Measurements from ENCODE around the gene CEMIP.

The CEMIP gene

GRCh38 chr15:80942266-80942665 is 163.1 kb downstream of the CEMIP start:
- no peak for TF ChIP-seq GABPA (IDR thresholded peaks at IDR 0.05; ENCODE audit: low read depth)
- TF ChIP-seq REST (IDR thresholded peaks at IDR 0.05; ENCODE audit: insufficient replicate concordance, low read depth) = no peak
- no peak for TF ChIP-seq SPI1 (IDR thresholded peaks at IDR 0.05; ENCODE audit: borderline replicate concordance, low read depth)
- TF ChIP-seq CTCF (IDR thresholded peaks at IDR 0.05; ENCODE audit: insufficient read depth, low read length) = no peak
- TF ChIP-seq POLR2AphosphoS5 (IDR thresholded peaks at IDR 0.05; ENCODE audit: low read depth) = no peak
- H3K4me3 ChIP-seq (replicated peaks; ENCODE audit: insufficient read depth, low read length) = no peak overlapping the region
- H3K27ac ChIP-seq (replicated peaks) = no peak overlapping the region
- no peaks in the 10 kb centered on the region for H3K27me3 ChIP-seq (ENCODE audit: insufficient read depth, poor library complexity, severe bottlenecking)
- DNase-seq (ENCODE audit: low read depth in 1 of 2, low spot score in 1 of 2) = no peak

GRCh38 chr15:80942746-80943565 is 163.8 kb downstream of the CEMIP start:
- H3K4me3 ChIP-seq (replicated peaks; ENCODE audit: insufficient read depth, low read length) = no peak overlapping the region
- TF ChIP-seq SPI1 (IDR thresholded peaks at IDR 0.05; ENCODE audit: borderline replicate concordance, low read depth) (no peak), CTCF (IDR thresholded peaks at IDR 0.05; ENCODE audit: insufficient read depth, low read length) (no peak), POLR2AphosphoS5 (IDR thresholded peaks at IDR 0.05; ENCODE audit: low read depth) (no peak), REST (IDR thresholded peaks at IDR 0.05; ENCODE audit: insufficient replicate concordance, low read depth) (no peak), GABPA (IDR thresholded peaks at IDR 0.05; ENCODE audit: low read depth) (no peak)
- DNase-seq (ENCODE audit: low read depth in 1 of 2, low spot score in 1 of 2) = no peak
- no peaks in the 10 kb centered on the region for H3K27me3 ChIP-seq (ENCODE audit: insufficient read depth, poor library complexity, severe bottlenecking)
- H3K27ac ChIP-seq (replicated peaks) = no peak overlapping the region

GRCh38 chr15:80944818-80945217 is 165.6 kb downstream of the CEMIP start:
- Histone ChIP-seq H3K4me3 (replicated peaks; ENCODE audit: insufficient read depth, low read length) (no peak overlapping the region), H3K27me3 (ENCODE audit: insufficient read depth, poor library complexity, severe bottlenecking) (no peaks in the 10 kb centered on the region), H3K27ac (replicated peaks) (no peak overlapping the region)
- TF ChIP-seq CTCF (IDR thresholded peaks at IDR 0.05; ENCODE audit: insufficient read depth, low read length) (no peak), REST (IDR thresholded peaks at IDR 0.05; ENCODE audit: insufficient replicate concordance, low read depth) (no peak), POLR2AphosphoS5 (IDR thresholded peaks at IDR 0.05; ENCODE audit: low read depth) (no peak), GABPA (IDR thresholded peaks at IDR 0.05; ENCODE audit: low read depth) (no peak), SPI1 (IDR thresholded peaks at IDR 0.05; ENCODE audit: borderline replicate concordance, low read depth) (no peak)
- DNase-seq (ENCODE audit: low read depth in 1 of 2, low spot score in 1 of 2) = no peak

Data from HL-60 (cell line).